HG03520 (cell line): ENCODE results near the gene RALGPS1.

Experiments
- ATAC-seq: cut with Tn5 transposase; IDR thresholded peaks from one replicate; pipeline ENCODE4 v1.9.1; 2021; ENCODE audit warnings: mild to moderate bottlenecking, moderate library complexity; ENCODE audit not compliant: unreplicated experiment

Gene RALGPS1

GRCh38 chr9:126914458-126915280 is at the start of gene RALGPS1:
Gene RALGPS1, plus strand, starts transcription at chr9:126914782. Its CDS starts 47,508 bp downstream, at chr9:126962290.
- ATAC-seq, result peak; percentile 92

GRCh38 chr9:126869368-126869767 is 45.2 kb upstream of the RALGPS1 start:
- ATAC-seq, result no peak

DNA sequence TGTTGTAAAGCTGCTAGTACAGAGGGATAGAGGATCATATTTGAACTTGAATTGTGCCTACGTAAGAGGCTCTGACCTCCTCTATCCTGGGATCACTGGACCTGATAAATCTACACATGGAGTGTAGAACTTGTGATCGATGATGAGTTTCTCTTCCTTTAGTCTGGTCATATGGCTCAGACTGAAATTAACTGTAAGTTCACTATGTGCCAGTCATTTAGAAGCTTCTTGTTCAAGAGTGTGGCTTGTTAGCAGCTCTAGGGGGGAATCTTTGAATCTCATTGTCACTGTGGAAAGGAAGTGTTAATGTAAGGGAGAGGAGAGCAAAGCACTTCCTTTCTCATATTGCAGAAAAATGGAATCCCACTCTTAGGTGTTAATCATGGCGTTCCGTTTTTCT is 42.1 kb upstream of the RALGPS1 start:
- no peak for ATAC-seq

GRCh38 chr9:126874546-126875314 is 39.9 kb upstream of the RALGPS1 start:
- no peak for ATAC-seq

DNA sequence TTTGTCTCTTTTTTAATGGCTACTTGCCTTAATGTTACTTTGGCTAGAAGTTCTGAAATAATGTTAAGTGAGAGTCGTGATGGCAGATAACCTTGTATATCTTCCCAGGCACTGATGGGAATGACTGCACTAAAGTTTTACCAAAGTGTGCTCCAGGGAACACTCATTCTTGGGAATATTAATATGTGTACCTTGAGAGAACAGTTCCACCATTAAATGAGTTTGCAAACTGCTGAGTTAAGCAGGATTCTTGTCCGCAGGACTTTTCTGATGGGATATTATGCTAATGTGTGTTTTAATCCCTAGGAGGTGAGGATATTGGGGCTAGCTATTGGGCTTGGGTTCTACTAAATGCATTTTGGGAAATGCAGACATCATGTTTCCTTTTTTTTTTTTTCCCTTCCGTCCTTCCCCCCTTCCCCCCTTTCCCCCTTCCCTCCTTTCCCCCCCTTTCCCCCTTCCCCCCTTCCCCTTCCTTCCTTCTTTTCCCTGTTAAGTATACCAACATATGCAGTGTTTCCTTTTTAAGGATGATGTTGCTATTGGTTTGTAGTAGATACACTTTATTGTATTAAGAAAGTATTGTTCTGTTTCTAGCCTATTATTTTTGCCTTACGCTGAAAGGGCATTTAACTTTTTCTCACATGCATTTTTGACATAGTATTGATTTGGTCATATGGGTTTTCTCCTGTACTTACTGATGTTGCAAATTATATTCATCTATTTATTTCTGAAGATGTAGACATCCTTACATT is 38.6 kb upstream of the RALGPS1 start:
- no peak for ATAC-seq

GRCh38 chr9:126876531-126876930 is 38.1 kb upstream of the RALGPS1 start:
- no peak for ATAC-seq

GRCh38 chr9:126877418-126877817 is 37.2 kb upstream of the RALGPS1 start:
- ATAC-seq, result no peak

DNA sequence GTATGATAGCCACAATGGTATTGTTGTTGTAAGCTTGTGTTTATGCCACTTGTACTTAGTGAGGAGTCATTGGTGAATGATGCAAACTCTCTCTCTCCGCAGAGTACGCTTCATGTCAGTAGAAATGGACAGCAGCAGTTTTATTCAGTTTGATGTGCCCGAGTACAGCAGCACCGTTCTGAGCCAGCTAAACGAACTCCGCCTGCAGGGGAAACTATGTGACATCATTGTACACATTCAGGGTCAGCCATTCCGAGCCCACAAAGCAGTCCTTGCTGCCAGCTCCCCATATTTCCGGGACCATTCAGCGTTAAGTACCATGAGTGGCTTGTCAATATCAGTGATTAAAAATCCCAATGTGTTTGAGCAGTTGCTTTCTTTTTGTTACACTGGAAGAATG is 35.3 kb upstream of the RALGPS1 start:
- ATAC-seq, result no peak

DNA sequence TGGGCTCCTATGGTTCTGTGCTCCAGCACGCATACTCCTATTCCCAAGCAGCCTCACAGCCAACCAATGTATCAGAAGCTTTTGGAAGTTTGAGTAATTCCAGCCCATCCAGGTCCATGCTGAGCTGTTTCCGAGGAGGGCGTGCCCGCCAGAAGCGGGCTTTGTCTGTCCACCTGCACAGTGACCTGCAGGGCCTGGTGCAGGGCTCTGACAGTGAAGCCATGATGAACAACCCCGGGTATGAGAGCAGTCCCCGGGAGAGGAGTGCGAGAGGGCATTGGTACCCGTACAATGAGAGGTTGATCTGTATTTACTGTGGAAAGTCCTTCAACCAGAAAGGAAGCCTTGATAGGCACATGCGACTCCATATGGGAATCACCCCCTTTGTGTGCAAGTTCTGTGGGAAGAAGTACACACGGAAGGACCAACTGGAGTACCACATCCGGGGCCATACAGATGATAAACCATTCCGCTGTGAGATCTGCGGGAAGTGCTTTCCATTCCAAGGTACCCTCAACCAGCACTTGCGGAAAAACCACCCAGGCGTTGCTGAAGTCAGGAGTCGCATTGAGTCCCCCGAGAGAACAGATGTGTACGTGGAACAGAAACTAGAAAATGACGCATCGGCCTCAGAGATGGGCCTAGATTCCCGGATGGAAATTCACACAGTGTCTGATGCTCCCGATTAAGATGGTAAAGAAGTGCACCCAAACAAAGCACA is 34.2 kb upstream of the RALGPS1 start:
- no peak for ATAC-seq

- ATAC-seq, result no peak
Observed at GRCh38 chr9:126880947-126881332, 33.6 kb upstream of the RALGPS1 start.

DNA sequence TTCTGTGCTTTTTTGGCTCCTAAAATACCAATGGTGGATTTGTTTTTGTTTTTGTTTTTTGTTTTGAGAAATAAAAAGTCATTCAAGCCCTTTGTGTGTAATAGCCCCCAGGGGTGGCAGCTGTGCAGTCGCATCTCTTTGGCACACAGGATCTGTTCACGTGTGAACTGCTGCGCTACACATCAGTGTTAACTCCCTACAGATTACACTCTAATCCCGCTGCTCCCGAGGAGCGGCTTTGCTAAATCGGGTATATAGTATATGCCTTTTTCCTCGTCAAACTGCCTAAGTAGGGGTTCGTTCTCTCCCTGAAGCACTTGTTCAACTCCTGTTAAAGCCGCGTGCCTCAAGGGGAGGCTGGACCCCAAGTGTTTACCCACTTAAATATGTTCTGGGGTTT is 31.8 kb upstream of the RALGPS1 start:
- ATAC-seq, result no peak

DNA sequence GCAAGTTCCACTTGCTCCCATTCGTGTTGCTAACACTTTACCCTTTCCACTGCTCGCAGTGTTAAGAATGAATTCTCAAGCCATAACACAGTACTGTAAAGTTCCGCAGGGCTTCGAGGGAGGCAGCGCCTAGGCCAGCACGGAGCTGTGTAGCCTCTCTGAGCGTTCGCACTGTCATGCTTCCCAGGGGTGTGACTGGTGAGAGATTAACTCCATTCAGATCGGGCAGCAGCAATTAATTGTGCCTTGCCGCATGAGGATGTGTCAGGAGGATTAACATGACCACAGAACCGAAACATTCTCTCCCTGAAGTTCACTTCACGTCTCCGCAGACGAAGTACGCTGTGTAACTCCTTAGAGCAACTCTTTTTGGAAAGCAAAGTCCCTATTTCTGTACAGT is 30.9 kb upstream of the RALGPS1 start:
- no peak for ATAC-seq

DNA sequence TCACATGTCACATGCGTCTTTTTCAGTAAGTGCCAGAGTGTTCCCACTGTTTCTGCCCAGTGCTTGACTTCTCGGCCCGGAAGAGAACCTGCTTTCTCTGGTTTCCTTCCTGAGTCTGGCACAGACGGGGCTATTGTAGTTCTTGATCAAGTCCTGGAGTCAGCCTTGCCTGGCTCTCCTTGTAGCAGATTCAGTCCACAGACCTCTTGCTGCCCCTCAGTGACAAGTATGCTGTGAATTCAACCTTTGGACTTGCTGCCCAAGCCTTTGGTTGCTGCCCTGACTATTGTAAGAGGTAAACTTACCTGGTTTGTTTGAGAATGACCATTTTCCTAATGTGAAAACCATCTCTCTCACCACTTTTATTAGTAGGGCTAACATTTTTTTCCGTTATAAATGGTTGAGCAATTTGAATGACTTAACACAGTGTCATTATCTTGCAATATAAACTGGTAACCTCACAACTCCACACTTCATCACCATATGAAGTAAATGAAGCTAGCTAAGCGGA is 29.4 kb upstream of the RALGPS1 start:
- no peak for ATAC-seq

DNA sequence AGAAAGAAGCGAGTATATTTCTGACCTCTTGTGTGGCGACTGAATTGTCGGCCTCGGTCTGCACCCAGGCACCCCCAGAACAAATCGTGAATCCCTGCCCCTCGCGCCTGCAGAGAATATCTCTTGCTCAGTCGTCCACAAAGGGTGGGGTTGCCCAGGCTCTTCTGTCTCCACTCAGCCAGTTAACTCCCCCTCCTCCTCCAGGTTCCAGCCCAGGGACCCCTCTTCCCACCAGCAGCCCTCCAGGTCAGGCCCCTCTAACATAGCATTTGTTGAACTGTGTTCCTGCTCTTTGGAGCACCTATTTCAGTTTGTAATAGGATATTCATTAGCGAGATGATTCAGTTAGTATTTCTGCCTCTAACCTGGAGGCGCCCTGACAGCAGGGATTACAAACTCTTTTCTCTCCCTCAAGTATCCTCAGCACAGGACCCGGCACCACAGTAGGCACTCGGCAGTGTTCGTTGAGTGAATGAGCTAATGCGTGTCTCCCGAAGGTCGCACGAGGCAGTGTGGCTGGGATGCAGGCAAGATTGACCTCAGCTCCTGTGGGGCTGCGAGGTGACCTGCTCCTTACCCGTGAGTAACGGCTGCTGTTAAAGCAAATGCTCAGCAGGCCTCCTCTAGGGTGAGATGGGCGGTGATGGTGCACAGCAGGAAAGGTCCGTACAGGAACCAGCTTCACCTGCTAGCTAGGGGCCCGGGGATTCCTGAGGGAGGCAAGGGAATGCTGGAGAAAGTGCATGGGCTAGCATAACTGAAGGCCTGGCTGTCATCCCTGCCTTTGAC is 28.4 kb upstream of the RALGPS1 start:
- ATAC-seq, result no peak

GRCh38 chr9:126886897-126887296 is 27.7 kb upstream of the RALGPS1 start:
- no peak for ATAC-seq

DNA sequence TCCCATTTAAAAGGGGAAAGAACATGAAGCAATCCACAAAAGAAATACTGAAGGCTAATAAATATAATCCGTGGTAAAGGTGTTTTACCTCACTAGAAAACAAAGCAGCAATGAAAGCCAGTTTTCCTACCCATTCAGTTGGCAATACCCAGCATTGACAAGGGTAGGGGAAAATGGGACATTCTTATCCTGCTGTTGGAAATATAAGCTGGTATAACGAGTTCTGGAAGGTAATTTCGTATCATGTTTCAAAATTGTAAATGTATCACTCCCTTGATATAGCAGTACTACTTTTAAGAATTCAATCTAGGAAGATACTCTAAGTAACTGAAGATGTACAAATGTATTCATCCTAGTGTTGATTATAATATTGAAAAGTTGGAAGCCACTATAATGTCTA is 22.9 kb upstream of the RALGPS1 start:
- no peak for ATAC-seq

- no peak for ATAC-seq
Observed at GRCh38 chr9:126893079-126893478, 21.5 kb upstream of the RALGPS1 start.

- no peak for ATAC-seq
Observed at GRCh38 chr9:126894052-126894603, 20.5 kb upstream of the RALGPS1 start.

DNA sequence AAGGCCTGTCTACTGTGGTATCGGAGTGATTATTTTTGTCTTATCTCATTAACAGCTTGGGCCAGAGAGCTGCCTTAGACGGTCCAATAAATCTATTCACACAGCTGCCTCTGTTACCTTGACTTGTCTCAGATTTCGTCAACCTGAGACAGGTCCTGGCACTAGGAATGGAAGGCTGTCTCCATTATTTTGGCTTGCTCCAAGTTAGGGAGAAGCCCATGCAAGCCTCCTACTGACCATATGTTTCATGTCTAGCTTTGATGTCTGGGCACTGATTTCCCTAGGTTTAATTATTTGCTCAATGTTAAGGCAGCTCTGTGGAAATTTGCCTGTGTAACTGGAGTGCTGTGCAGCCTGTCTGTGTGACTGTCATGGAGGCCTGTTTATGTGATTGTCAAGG is 12.4 kb upstream of the RALGPS1 start:
- ATAC-seq, result no peak

DNA sequence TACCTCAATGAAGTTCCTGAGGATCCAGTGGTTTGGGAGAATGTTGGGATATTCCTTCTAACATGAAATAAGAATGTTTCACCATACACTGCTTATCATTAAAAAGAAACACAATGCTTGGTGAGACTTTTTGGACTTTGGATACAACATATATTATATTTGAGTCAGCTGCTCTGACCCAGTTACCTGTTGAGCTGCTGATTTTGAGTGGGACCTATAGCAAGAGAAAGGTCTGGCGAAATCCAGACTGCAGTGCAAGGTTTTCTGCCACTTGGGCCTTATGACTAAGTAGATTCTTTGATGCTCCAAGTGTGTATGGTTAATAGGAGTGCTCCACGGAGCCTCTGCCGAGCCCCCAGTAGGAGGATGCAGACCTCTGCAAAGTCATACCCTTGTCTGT is 10.0 kb upstream of the RALGPS1 start:
- no peak for ATAC-seq
